Measurements from ENCODE around the gene FILIP1L.
A peak's percentile ranks its signal among the peaks of the same experiment; 100 is the strongest.

Gene FILIP1L

DNA sequence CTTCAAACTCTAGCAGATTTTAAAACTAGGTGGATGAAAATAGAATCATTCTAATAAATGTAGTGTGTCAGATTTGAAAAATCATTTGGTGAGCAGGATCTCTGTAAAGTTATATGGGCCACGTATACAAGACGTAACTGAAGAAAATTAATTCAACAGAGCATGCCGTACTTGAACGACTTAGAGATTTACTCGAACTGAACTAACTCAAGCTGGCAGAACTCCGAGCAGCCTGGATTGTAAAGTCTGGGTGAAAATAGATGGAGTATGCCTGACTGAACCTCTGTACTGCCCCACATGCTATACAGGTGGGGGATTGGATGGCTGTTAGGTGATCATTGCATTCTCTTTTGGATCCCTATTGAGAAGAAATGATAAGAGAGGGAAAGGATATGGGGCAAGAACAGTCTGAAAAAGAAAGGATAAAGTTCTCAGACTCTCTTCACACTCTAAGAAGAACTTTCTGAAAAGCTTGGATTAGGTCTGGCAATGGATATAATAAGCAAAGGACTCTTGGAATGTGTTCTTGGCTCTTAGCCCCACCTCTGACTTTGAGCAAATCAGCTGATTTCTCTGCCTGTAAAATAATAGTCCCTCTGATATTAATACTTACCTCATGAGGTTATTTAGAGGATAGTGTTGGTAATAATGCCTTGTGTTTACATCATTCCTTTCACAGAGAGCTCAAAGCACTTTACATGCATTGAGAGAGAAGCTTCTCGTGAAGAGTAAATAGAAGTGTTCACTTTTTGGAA is 147.5 kb downstream of the FILIP1L start:
- DNase-seq = no peak

DNA sequence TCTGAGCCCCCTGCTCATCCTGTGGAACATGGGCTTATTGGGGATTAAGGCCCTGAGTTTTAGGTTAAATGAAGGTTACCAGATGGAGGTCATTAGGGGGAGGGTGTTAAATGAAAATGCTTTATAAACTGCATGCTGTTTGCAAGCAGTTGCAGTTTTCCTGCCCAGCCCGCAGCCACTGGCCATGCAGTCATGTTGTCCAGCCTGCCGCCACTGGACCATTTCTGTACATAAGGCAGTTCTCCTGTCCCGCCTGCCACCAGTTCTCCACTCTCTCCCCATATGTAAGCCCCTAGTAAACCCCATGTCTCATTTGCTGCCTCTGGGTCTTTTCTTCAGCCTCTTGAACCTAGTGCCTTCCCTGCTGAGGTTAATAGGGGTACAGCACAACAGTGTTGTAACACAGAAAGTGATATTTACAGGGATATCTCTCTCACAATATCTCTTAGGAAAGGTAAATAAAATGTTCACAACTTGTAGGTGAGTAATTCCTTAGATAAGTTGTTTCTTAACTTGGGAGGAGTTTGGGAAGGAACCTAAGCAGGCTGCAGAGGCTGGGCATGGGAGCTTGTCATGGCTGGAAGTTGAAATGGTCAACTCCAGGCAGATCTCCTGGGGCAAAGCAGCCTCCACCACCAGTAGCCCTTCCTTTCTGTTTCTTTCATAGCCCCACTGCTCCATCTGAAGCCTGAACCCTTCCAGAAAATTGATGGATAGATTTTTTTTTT is 148.5 kb downstream of the FILIP1L start:
- no peak for DNase-seq

DNA sequence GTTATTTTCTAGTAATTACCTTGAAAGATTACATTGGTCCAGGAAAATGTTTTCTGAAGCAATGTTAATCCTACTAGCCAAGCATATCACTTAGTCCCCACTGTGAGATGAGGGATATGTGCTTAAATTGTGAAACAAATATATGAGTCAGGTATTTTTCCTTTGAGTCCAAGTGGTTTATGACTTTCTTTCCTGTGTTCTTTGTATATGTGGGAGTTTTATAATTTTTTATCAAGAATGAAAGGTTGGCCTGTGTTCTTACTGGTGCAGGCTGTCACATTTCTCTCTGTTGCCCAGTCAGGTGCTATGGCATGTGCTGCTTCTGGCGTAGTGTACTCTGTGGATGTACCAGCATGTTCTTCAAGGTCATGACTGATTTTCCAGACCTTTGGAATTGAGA is 149.2 kb downstream of the FILIP1L start:
- no peak for DNase-seq

DNA sequence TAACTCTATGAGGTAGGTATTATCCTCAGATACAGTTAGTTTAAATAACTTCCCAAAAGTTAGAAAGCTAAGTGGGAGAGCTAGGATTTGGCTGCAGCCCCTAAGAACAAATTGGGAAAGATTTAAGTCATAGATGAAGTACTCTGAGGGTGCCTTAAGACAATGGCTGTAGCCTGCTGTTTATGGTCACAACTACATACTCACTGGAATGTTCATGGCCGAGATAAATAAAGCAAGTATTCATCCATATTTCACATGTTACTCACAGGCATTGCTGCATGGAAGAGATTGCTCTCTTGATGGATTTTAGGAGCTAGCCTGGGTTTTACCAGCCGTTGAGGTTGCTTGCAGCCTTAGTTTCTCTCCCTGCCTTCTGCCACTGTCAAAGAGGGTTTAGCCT is 151.6 kb downstream of the FILIP1L start:
- no peak for DNase-seq

DNA sequence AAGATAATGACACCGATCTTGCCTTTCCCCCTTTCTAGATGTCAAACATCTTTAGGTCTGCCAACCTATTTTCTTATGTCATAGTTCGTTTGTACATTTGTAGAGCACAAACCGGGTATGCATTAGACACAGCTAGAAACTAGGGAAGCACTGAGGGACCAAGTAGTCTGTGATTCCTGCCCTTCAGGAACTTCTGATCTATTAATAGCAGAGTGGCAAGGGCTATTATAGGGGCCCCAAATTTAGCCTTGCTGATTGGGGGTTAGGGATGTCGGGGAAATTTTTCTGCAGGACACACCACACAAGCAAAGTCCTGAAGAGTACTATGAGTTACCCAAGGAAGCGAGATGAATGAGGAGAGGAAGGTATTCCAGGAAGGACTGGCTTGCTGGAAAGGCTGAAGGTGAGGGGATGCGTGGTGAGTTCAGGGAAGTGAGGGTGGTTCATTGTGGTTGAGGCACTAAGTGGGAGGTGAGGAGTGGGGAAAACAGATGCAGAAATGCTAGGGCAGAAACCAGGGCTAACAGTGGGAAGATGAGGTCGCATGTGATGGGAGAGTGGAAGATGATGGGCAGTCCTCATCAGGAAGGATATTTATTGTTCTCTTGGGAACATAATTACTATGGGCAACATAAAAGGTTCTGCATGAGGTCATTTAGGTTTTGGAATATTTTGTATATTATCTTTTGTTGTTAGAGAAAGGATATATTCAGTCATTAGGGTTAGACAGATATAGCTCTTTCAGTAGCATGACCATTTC is 152.4 kb downstream of the FILIP1L start:
- DNase-seq = no peak

GRCh38 chr3:99960941-99961340 is 153.4 kb downstream of the FILIP1L start:
- no peak for DNase-seq

DNA sequence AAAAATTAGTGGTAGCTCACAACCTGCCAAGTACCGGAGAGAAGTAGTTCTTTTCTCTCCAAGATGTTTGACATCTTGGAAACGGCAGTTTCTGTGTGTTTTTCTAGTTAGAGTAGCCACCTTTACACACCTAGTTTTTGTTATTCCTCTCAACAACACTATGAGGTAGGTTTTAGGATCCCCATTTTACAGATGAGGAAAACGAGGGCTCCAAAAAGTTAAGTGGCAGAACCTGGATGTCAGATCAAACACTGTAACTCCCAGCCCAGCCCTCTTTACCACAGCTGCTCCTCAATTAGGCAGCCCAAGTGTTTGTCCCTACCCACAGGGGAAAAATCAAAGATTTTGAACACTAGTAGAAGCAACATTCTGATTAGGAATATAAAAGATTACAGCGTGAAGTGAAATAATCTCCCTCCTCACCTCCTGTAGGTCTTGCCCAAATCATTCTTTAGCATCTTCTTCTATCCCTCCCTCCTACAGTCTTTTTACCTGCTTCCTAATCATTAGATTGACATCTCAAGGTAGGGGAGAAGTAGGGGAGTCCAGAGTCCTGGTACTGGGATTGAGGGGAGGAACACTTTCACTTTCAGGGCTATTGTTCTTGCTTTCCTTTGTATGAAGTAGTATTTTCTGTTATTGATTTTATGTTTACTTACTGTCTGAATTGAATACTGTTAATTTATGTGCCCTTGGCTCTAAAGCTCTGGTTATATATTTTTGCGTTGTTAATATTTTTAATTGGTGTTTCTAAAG is 154.0 kb downstream of the FILIP1L start:
- DNase-seq = no peak

- DNase-seq = no peak
These were observed 155.9 kb downstream of the FILIP1L start for GRCh38 chr3:99958222-99958912.

DNA sequence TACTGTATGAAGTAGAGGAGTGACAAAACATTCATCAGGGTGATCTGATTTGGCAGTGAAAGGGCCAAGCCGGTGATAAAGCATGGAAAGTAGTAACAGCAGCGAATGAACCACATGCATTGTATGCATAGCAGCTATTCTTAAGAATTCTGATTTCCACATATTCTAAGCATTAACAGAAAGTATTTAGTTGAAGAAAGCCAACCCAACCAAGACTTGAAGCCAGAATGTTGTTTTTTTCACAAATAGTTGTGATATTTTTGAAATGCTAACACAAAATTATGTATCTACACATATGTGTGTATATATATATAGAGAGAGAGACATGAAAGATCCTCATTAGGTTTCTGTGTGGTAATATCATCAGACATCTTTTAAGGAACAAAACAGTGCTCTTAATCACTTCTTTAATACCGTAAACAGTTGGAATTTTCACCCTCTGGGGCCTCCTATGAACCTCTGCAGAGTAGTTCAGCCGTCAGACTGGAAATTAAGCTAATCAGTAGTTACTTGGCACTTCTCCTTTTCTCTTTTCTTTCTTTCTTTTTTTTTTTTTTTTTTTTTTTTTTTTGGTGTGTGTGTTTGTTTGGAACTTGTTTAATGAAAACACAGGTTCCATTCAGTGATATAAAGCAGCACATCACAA is 157.0 kb downstream of the FILIP1L start:
- no peak for DNase-seq

DNA sequence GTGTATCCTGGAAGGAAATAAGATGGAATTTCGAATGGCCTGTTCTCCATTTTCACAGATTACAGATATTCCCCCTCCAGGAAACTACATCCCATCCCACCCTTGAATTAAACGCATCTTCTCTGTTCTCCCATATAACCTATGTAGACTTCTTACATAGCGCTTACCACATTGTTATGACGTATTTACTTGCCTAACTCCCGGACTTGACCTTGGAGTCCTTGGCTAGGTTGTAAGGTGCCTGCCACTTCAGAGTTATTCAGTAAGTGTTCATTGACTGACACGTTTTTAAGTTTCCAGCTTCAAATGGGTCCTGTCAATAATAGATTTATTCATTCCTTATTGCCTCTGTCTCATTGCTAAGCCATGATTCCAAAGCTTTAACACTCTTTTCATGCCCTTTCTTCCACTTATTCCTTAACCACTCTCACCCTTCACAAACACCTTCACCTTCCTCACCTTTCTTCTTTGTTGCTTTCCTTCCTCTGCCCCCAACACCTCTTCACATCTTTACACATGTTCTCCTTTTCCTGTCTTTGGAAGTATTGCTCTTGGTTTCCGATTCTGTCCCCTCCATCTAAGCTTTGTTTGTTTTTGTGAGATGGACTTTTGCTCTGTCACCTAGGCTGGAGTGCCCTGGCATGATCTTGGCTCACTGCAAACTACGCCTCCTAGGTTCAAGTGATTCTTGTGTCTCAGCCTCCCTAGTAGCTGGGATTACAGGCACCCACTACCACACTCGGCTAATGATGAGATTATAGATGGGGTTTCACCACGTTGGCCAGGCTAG is 158.3 kb downstream of the FILIP1L start:
- DNase-seq = no peak

DNA sequence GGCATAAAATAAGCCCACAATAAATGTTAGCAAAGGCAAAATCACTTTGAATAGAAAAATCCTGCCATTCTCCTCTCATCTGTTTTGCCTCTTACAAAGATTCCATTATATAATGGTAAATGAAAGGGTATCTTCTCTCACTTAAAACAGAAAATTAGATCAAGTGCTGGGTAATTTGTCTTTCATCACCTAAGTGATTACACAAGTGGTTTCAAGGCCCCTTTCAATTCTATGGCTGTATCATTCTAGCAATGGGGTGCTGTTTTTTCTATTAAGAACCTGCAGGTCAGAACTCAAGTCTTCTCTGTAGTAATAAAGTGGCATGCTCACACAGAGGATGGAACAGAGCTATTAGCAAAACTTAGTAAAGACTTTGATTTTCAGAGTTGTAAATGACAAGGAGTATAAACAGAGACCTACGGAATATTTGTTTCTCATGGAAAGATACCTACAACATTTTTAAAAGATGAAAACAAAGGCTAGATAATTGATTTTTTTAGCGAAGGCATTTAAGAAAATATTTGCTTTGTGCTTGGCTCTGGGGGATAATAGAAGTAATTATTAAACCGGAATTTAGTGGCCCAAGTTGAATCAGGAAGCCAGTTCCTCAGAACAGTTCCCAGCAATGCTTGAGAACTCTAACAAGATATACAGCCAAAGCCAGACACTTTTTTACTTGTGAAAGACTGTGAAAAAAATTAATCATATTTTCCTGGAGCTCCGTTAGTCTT is 159.2 kb downstream of the FILIP1L start:
- no peak for DNase-seq

GRCh38 chr3:99953596-99953995 is 160.7 kb downstream of the FILIP1L start:
- DNase-seq = peak; percentile 76

- DNase-seq = no peak
These were observed 162.0 kb downstream of the FILIP1L start for GRCh38 chr3:99952306-99952705.

GRCh38 chr3:99951701-99952100 is 162.6 kb downstream of the FILIP1L start:
- DNase-seq = no peak

GRCh38 chr3:99950921-99951320 is 163.4 kb downstream of the FILIP1L start:
- DNase-seq = no peak

DNA sequence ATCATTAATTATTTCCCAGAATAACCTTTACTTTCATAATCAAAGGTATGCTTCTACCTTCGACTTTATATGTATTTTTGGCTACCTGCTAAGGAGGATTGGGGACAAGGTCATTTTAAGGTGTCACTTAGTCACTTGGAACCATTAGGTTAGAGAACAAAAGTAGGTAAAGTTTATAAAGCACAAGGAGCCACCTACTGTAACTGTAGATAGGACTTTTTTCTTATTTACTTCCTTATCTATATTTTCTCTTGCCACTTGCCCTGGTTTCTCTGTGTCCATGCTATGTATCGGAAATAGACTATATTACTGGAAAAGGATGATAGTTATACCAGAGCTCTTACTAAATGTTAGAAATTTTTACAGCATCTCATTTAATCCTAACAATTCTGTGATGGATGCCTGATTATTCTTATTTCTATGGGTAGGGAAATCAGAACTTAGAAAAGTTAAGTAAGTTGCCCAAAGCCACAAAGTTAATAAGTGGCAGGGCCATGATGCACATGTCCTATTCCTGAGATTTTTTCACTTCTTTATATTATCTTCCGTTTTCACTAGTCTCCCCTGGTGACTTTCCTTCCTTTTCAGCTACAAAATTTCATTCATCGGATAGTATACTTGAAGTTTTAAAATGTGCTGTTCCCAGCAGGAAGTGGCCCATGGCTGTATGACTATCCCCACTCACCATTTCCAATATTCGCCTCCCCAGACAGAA is 164.2 kb downstream of the FILIP1L start:
- DNase-seq = no peak

DNA sequence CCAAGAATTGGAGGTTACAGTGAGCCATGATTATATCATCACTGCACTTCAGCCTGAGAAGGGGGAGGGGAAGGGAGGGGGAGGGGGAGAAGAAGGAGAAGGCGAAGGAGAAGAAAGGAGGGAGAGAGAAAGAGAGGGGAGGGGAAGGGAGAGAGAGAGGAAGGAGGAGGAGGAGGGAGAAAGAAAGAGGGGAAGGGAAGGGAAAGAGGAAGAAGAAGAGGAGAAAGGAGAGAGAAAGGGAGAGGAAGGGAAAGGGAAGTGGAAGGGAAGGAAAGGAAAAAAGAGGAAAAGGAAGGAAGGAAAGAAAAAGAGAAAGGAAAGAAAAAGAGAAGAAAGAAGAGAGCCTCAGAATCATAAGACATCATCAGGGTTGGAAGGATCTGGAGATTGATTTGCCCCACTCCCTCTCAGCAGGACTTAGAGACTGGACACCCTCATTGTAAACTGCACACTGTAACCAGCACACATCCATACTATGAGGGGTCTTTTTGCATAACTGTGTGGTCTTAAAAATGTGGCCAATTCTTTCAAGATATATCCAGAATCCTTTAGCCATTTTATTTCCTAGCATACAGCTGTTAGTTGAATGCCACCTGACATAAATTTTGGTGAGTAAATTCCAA is 165.7 kb downstream of the FILIP1L start:
- DNase-seq = no peak

- no peak for DNase-seq
These were observed 166.9 kb downstream of the FILIP1L start for GRCh38 chr3:99947356-99947755.

Data from hematopoietic multipotent progenitor cell treated with erythropoietin and hydrocortisone succinate and interleukin-3 and kit ligand, for 8 days (in vitro differentiated cells).